Neuron (in vitro differentiated cells): ENCODE results near the gene NRP2.

Experiments used
- H2AFZ ChIP-seq: one replicate; pipeline ENCODE4 v1.6.1; 2013; ENCODE audit warnings: low read depth, mild to moderate bottlenecking, inconsistent platforms, low read length, moderate library complexity
- H3K27me3 ChIP-seq: one replicate; pipeline ENCODE4 v1.6.1; 2013; ENCODE audit warnings: low read length; ENCODE audit not compliant: insufficient read depth
- H3K36me3 ChIP-seq: one replicate; pipeline ENCODE4 v1.6.1; 2013; ENCODE audit warnings: low read length; ENCODE audit not compliant: insufficient read depth
- H3K4me1 ChIP-seq: one replicate; pipeline ENCODE4 v1.6.1; 2013; ENCODE audit warnings: low read length; ENCODE audit not compliant: insufficient read depth
- H3K4me3 ChIP-seq: 2 replicates; pipeline ENCODE4 v1.5.1; 2013; ENCODE audit warnings: mild to moderate bottlenecking, low read length, moderate library complexity
- H3K9me3 ChIP-seq: one replicate; pipeline ENCODE4 v1.6.1; 2013; ENCODE audit warnings: low read length

NRP2 gene

GRCh38 chr2:205725059-205725458 lies 42.8 kb downstream of the NRP2 start:
- Histone ChIP-seq H2AFZ (no peak overlapping the region), H3K9me3 (no peaks in the 10 kb centered on the region), H3K27me3 (no peaks in the 10 kb centered on the region), H3K4me1 (peaks cover 34% of the 10 kb centered on the region), H3K36me3 (peaks cover 39% of the 10 kb centered on the region), H3K4me3 (no peak overlapping the region)

GRCh38 chr2:205726506-205726905 lies 44.2 kb downstream of the NRP2 start:
- Histone ChIP-seq H3K36me3 (peaks cover 50% of the 10 kb centered on the region), H3K27me3 (no peaks in the 10 kb centered on the region), H2AFZ (no peak overlapping the region), H3K9me3 (no peaks in the 10 kb centered on the region), H3K4me3 (no peak overlapping the region), H3K4me1 (peaks cover 20% of the 10 kb centered on the region)

- Histone ChIP-seq H2AFZ (no peak overlapping the region), H3K9me3 (no peaks in the 10 kb centered on the region), H3K36me3 (peaks cover 54% of the 10 kb centered on the region), H3K4me1 (peaks cover 13% of the 10 kb centered on the region), H3K27me3 (no peaks in the 10 kb centered on the region), H3K4me3 (no peak overlapping the region)
Observed at GRCh38 chr2:205727174-205727573, 44.9 kb downstream of the NRP2 start.

GRCh38 chr2:205728366-205728765 lies 46.1 kb downstream of the NRP2 start:
- Histone ChIP-seq H3K4me1 (peaks cover 10% of the 10 kb centered on the region), H3K4me3 (no peak overlapping the region), H3K9me3 (no peaks in the 10 kb centered on the region), H3K27me3 (no peaks in the 10 kb centered on the region), H2AFZ (no peak overlapping the region), H3K36me3 (peaks cover 58% of the 10 kb centered on the region)

GRCh38 chr2:205730191-205730590 lies 47.9 kb downstream of the NRP2 start:
- no peaks in the 10 kb centered on the region for H3K27me3 ChIP-seq
- H2AFZ ChIP-seq = no peak overlapping the region
- no peak overlapping the region for H3K4me3 ChIP-seq
- H3K4me1 ChIP-seq = peaks cover 25% of the 10 kb centered on the region
- H3K9me3 ChIP-seq = no peaks in the 10 kb centered on the region
- H3K36me3 ChIP-seq = peaks cover 51% of the 10 kb centered on the region

- Histone ChIP-seq H3K4me3 (no peak overlapping the region), H3K27me3 (no peaks in the 10 kb centered on the region), H2AFZ (no peak overlapping the region), H3K36me3 (peaks cover 48% of the 10 kb centered on the region), H3K4me1 (peaks cover 25% of the 10 kb centered on the region), H3K9me3 (no peaks in the 10 kb centered on the region)
Observed at GRCh38 chr2:205730701-205731582, 48.6 kb downstream of the NRP2 start.

- Histone ChIP-seq H2AFZ (no peak overlapping the region), H3K9me3 (no peaks in the 10 kb centered on the region), H3K4me3 (no peak overlapping the region), H3K27me3 (no peaks in the 10 kb centered on the region), H3K4me1 (peaks cover 25% of the 10 kb centered on the region), H3K36me3 (peaks cover 42% of the 10 kb centered on the region)
Observed at GRCh38 chr2:205731583-205731981, 49.3 kb downstream of the NRP2 start.

- Histone ChIP-seq H3K9me3 (no peaks in the 10 kb centered on the region), H3K27me3 (no peaks in the 10 kb centered on the region), H3K4me1 (peaks cover 25% of the 10 kb centered on the region), H3K4me3 (no peak overlapping the region), H2AFZ (no peak overlapping the region), H3K36me3 (peaks cover 36% of the 10 kb centered on the region)
Observed at GRCh38 chr2:205732314-205732713, 50.0 kb downstream of the NRP2 start.

GRCh38 chr2:205733082-205733481 lies 50.8 kb downstream of the NRP2 start:
- Histone ChIP-seq H2AFZ (no peak overlapping the region), H3K36me3 (peaks cover 31% of the 10 kb centered on the region), H3K27me3 (no peaks in the 10 kb centered on the region), H3K4me1 (peaks cover 23% of the 10 kb centered on the region), H3K9me3 (no peaks in the 10 kb centered on the region), H3K4me3 (no peak overlapping the region)

GRCh38 chr2:205733648-205734047 lies 51.3 kb downstream of the NRP2 start:
- no peak overlapping the region for H3K4me3 ChIP-seq
- H3K4me1 ChIP-seq = peaks cover 18% of the 10 kb centered on the region
- H3K9me3 ChIP-seq = no peaks in the 10 kb centered on the region
- no peaks in the 10 kb centered on the region for H3K27me3 ChIP-seq
- no peak overlapping the region for H2AFZ ChIP-seq
- peaks cover 25% of the 10 kb centered on the region for H3K36me3 ChIP-seq

GRCh38 chr2:205734436-205735037 lies 52.2 kb downstream of the NRP2 start:
- no peak overlapping the region for H2AFZ ChIP-seq
- H3K4me3 ChIP-seq = no peak overlapping the region
- H3K9me3 ChIP-seq = no peaks in the 10 kb centered on the region
- peaks cover 23% of the 10 kb centered on the region for H3K36me3 ChIP-seq
- H3K27me3 ChIP-seq = no peaks in the 10 kb centered on the region
- H3K4me1 ChIP-seq = peaks cover 17% of the 10 kb centered on the region

- Histone ChIP-seq H3K9me3 (peaks cover 5% of the 10 kb centered on the region), H3K27me3 (no peaks in the 10 kb centered on the region)
Observed at GRCh38 chr2:205738117-205738968, 56.0 kb downstream of the NRP2 start.

GRCh38 chr2:205739620-205740019 lies 57.3 kb downstream of the NRP2 start:
- Histone ChIP-seq H3K36me3 (peaks cover 50% of the 10 kb centered on the region), H3K27me3 (no peaks in the 10 kb centered on the region), H3K9me3 (peaks cover 5% of the 10 kb centered on the region), H3K4me1 (peaks cover 2% of the 10 kb centered on the region), H3K4me3 (no peak overlapping the region), H2AFZ (no peak overlapping the region)

More at GRCh38 chr2:205738117-205738968, 56.0 kb downstream of the NRP2 start:
- Histone ChIP-seq H2AFZ (no peak overlapping the region), H3K4me1 (peaks cover 15% of the 10 kb centered on the region), H3K36me3 (peaks cover 37% of the 10 kb centered on the region), H3K4me3 (no peak overlapping the region)
